ENCODE results near the gene EYS.

The EYS gene

GRCh38 chr6:65064844-65065243, 642.2 kb downstream of the EYS start:
- CTCF ChIA-PET = no interaction called here
- no peak overlapping the region for H3K4me3 ChIP-seq (ENCODE audit: control insufficient read depth in 1 of 7, extremely low read depth in 1 of 7, insufficient read depth in 4 of 7, low read depth in 2 of 7, low read length in 6 of 7)
- DNase-seq = no peak
- POLR2A ChIA-PET = no interaction called here
- H3K4me1 ChIP-seq (ENCODE audit: control extremely low read depth in 1 of 4, control insufficient read depth in 4 of 4, insufficient read depth in 4 of 4, low read length in 3 of 4) = no peaks in the 10 kb centered on the region
- no peaks in the 10 kb centered on the region for H3K36me3 ChIP-seq (ENCODE audit: control insufficient read depth in 4 of 4, insufficient read depth in 4 of 4, low read length in 3 of 4)
- no peaks in the 10 kb centered on the region for H3K27me3 ChIP-seq (replicated peaks in 2 of 5; ENCODE audit: control insufficient read depth in 4 of 5, insufficient read depth in 5 of 5, low read length in 4 of 5)
- no CpG with 5 or more reads among the region's 1 CpG for WGBS (ENCODE audit: insufficient coverage)
- no peaks in the 10 kb centered on the region for H3K9me3 ChIP-seq (ENCODE audit: control extremely low read depth in 1 of 5, control insufficient read depth in 4 of 5, insufficient read depth in 2 of 5, low read depth in 1 of 5, low read length in 4 of 5)
- H3K27ac ChIP-seq (ENCODE audit: insufficient read depth in 1 of 2, low read depth in 1 of 2, low read length in 2 of 2, poor library complexity in 1 of 2, severe bottlenecking in 2 of 2) = no peak overlapping the region

GRCh38 chr6:65059568-65059967, 647.5 kb downstream of the EYS start:
- Histone ChIP-seq H3K4me3 (ENCODE audit: control insufficient read depth in 1 of 7, extremely low read depth in 1 of 7, insufficient read depth in 4 of 7, low read depth in 2 of 7, low read length in 6 of 7) (no peak overlapping the region), H3K4me1 (ENCODE audit: control extremely low read depth in 1 of 4, control insufficient read depth in 4 of 4, insufficient read depth in 4 of 4, low read length in 3 of 4) (no peaks in the 10 kb centered on the region), H3K27me3 (replicated peaks in 2 of 5; ENCODE audit: control insufficient read depth in 4 of 5, insufficient read depth in 5 of 5, low read length in 4 of 5) (no peaks in the 10 kb centered on the region), H3K9me3 (ENCODE audit: control extremely low read depth in 1 of 5, control insufficient read depth in 4 of 5, insufficient read depth in 2 of 5, low read depth in 1 of 5, low read length in 4 of 5) (peaks cover 0 to 1% (median 0%) of the 10 kb centered on the region in 5 experiments), H3K27ac (ENCODE audit: insufficient read depth in 1 of 2, low read depth in 1 of 2, low read length in 2 of 2, poor library complexity in 1 of 2, severe bottlenecking in 2 of 2) (no peak overlapping the region), H3K36me3 (ENCODE audit: control insufficient read depth in 4 of 4, insufficient read depth in 4 of 4, low read length in 3 of 4) (no peaks in the 10 kb centered on the region)
- no peak for DNase-seq
- CTCF ChIA-PET = no interaction called here
- POLR2A ChIA-PET = no interaction called here

GRCh38 chr6:65055545-65055944, 651.5 kb downstream of the EYS start:
- Histone ChIP-seq H3K27ac (ENCODE audit: insufficient read depth in 1 of 2, low read depth in 1 of 2, low read length in 2 of 2, poor library complexity in 1 of 2, severe bottlenecking in 2 of 2) (no peak overlapping the region), H3K36me3 (ENCODE audit: control insufficient read depth in 4 of 4, insufficient read depth in 4 of 4, low read length in 3 of 4) (no peaks in the 10 kb centered on the region), H3K4me1 (ENCODE audit: control extremely low read depth in 1 of 4, control insufficient read depth in 4 of 4, insufficient read depth in 4 of 4, low read length in 3 of 4) (no peaks in the 10 kb centered on the region), H3K9me3 (ENCODE audit: control extremely low read depth in 1 of 5, control insufficient read depth in 4 of 5, insufficient read depth in 2 of 5, low read depth in 1 of 5, low read length in 4 of 5) (peaks cover 0 to 1% (median 0%) of the 10 kb centered on the region in 5 experiments), H3K4me3 (ENCODE audit: control insufficient read depth in 1 of 7, extremely low read depth in 1 of 7, insufficient read depth in 4 of 7, low read depth in 2 of 7, low read length in 6 of 7) (no peak overlapping the region), H3K27me3 (replicated peaks in 2 of 5; ENCODE audit: control insufficient read depth in 4 of 5, insufficient read depth in 5 of 5, low read length in 4 of 5) (no peaks in the 10 kb centered on the region)
- no peak for DNase-seq
- ChIA-PET POLR2A (no interaction called here), CTCF (interaction anchor here (0.7 to 1.3 kb wide), 2 partner anchors 28 to 293 kb away, joined by 3 read pairs; no protein-coding TSS in a partner anchor)
- 80% methylated on average over 1 of the region's 1 CpG for WGBS (ENCODE audit: insufficient coverage)

DNA sequence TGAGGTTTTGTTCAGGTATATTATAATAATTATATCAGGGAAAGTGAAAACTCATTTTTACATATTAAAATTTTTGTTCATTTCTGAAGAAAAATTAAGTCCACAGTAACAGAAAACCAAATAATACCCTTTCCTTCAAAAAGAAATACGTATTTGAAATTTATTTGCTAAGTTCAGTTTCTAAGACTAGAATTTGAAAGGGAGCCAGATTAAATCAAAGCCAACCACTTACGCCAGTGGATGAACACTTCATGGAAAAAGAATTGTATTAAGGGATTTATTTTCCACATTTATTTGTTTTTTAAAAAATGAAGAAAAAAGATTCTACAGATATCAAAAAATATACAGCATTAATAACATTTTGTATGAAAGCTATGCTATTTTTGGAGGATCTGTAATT, 654.4 kb downstream of the EYS start:
- Histone ChIP-seq H3K4me1 (ENCODE audit: control extremely low read depth in 1 of 4, control insufficient read depth in 4 of 4, insufficient read depth in 4 of 4, low read length in 3 of 4) (no peaks in the 10 kb centered on the region), H3K36me3 (ENCODE audit: control insufficient read depth in 4 of 4, insufficient read depth in 4 of 4, low read length in 3 of 4) (no peaks in the 10 kb centered on the region), H3K27me3 (replicated peaks in 2 of 5; ENCODE audit: control insufficient read depth in 4 of 5, insufficient read depth in 5 of 5, low read length in 4 of 5) (no peaks in the 10 kb centered on the region), H3K4me3 (ENCODE audit: control insufficient read depth in 1 of 7, extremely low read depth in 1 of 7, insufficient read depth in 4 of 7, low read depth in 2 of 7, low read length in 6 of 7) (no peak overlapping the region), H3K9me3 (ENCODE audit: control extremely low read depth in 1 of 5, control insufficient read depth in 4 of 5, insufficient read depth in 2 of 5, low read depth in 1 of 5, low read length in 4 of 5) (no peaks in the 10 kb centered on the region), H3K27ac (ENCODE audit: insufficient read depth in 1 of 2, low read depth in 1 of 2, low read length in 2 of 2, poor library complexity in 1 of 2, severe bottlenecking in 2 of 2) (no peak overlapping the region)
- no peak for DNase-seq
- ChIA-PET POLR2A (no interaction called here), CTCF (no interaction called here)
- WGBS (ENCODE audit: insufficient coverage) = no CpG with 5 or more reads among the region's 2 CpGs

DNA sequence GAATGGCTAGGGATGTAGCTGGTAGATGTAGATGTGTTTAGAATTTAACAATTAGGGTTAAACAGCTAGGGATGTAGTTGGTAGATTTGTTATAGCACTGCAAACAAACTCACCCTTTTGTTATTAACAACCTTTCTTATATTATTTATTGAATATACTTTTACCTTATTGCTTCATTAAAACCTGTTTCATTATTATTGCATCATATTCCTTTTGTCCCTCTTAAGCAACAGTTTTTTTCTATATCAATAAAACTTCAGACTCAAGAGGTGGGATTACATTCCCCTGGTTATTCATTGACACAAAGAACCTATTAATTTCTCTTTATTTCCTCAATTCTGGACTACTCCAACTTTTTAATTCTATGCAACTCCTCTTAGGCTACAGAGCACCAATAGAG, 661.2 kb downstream of the EYS start:
- Histone ChIP-seq H3K27me3 (replicated peaks in 2 of 5; ENCODE audit: control insufficient read depth in 4 of 5, insufficient read depth in 5 of 5, low read length in 4 of 5) (no peaks in the 10 kb centered on the region), H3K36me3 (ENCODE audit: control insufficient read depth in 4 of 4, insufficient read depth in 4 of 4, low read length in 3 of 4) (no peaks in the 10 kb centered on the region), H3K9me3 (ENCODE audit: control extremely low read depth in 1 of 5, control insufficient read depth in 4 of 5, insufficient read depth in 2 of 5, low read depth in 1 of 5, low read length in 4 of 5) (no peaks in the 10 kb centered on the region), H3K4me1 (ENCODE audit: control extremely low read depth in 1 of 4, control insufficient read depth in 4 of 4, insufficient read depth in 4 of 4, low read length in 3 of 4) (no peaks in the 10 kb centered on the region), H3K27ac (ENCODE audit: insufficient read depth in 1 of 2, low read depth in 1 of 2, low read length in 2 of 2, poor library complexity in 1 of 2, severe bottlenecking in 2 of 2) (no peak overlapping the region), H3K4me3 (ENCODE audit: control insufficient read depth in 1 of 7, extremely low read depth in 1 of 7, insufficient read depth in 4 of 7, low read depth in 2 of 7, low read length in 6 of 7) (no peak overlapping the region)
- CTCF ChIA-PET = no interaction called here
- no peak for DNase-seq
- POLR2A ChIA-PET = no interaction called here

GRCh38 chr6:65014006-65014405, 693.0 kb downstream of the EYS start:
- ChIA-PET POLR2A (no interaction called here), CTCF (no interaction called here)
- H3K4me1 ChIP-seq (ENCODE audit: control extremely low read depth in 1 of 4, control insufficient read depth in 4 of 4, insufficient read depth in 4 of 4, low read length in 3 of 4) = no peaks in the 10 kb centered on the region
- H3K9me3 ChIP-seq (ENCODE audit: control extremely low read depth in 1 of 5, control insufficient read depth in 4 of 5, insufficient read depth in 2 of 5, low read depth in 1 of 5, low read length in 4 of 5) = no peaks in the 10 kb centered on the region
- WGBS (ENCODE audit: insufficient coverage) = 100% methylated on average over 1 of the region's 1 CpG
- H3K27me3 ChIP-seq (replicated peaks in 2 of 5; ENCODE audit: control insufficient read depth in 4 of 5, insufficient read depth in 5 of 5, low read length in 4 of 5) = no peaks in the 10 kb centered on the region
- no peaks in the 10 kb centered on the region for H3K36me3 ChIP-seq (ENCODE audit: control insufficient read depth in 4 of 4, insufficient read depth in 4 of 4, low read length in 3 of 4)
- no peak for DNase-seq
- H3K27ac ChIP-seq (ENCODE audit: insufficient read depth in 1 of 2, low read depth in 1 of 2, low read length in 2 of 2, poor library complexity in 1 of 2, severe bottlenecking in 2 of 2) = no peak overlapping the region
- H3K4me3 ChIP-seq (ENCODE audit: control insufficient read depth in 1 of 7, extremely low read depth in 1 of 7, insufficient read depth in 4 of 7, low read depth in 2 of 7, low read length in 6 of 7) = no peak overlapping the region

DNA sequence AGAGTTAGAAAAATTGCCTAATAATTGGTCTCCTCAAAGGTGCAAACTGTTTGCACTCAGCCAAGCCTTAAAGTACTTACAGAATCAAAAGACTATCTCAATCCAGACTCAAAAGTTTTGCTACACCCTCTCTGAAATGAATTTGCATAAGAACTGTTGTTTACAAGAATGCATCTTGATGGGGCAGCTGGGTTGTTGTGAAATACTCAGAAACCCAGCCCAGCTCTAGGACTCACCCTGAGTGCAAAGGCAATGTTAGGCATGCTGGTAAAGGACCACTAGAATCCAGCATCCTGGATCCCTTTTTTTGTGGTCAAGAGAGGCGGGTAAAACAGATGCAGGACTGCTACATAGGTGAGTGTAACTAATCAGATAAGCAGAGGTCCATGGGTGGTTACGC, 700.2 kb downstream of the EYS start:
- POLR2A ChIA-PET = no interaction called here
- H3K27me3 ChIP-seq (replicated peaks in 2 of 5; ENCODE audit: control insufficient read depth in 4 of 5, insufficient read depth in 5 of 5, low read length in 4 of 5) = no peaks in the 10 kb centered on the region
- H3K4me1 ChIP-seq (ENCODE audit: control extremely low read depth in 1 of 4, control insufficient read depth in 4 of 4, insufficient read depth in 4 of 4, low read length in 3 of 4) = no peaks in the 10 kb centered on the region
- H3K4me3 ChIP-seq (ENCODE audit: control insufficient read depth in 1 of 7, extremely low read depth in 1 of 7, insufficient read depth in 4 of 7, low read depth in 2 of 7, low read length in 6 of 7) = no peak overlapping the region
- DNase-seq = no peak
- CTCF ChIA-PET = no interaction called here
- H3K27ac ChIP-seq (ENCODE audit: insufficient read depth in 1 of 2, low read depth in 1 of 2, low read length in 2 of 2, poor library complexity in 1 of 2, severe bottlenecking in 2 of 2) = no peak overlapping the region
- no peaks in the 10 kb centered on the region for H3K36me3 ChIP-seq (ENCODE audit: control insufficient read depth in 4 of 4, insufficient read depth in 4 of 4, low read length in 3 of 4)
- WGBS (ENCODE audit: insufficient coverage) = 100% methylated on average over 2 of the region's 2 CpGs
- H3K9me3 ChIP-seq (ENCODE audit: control extremely low read depth in 1 of 5, control insufficient read depth in 4 of 5, insufficient read depth in 2 of 5, low read depth in 1 of 5, low read length in 4 of 5) = peaks cover 0 to 3% (median 0%) of the 10 kb centered on the region in 5 experiments

GRCh38 chr6:65004283-65004682, 702.7 kb downstream of the EYS start:
- H3K36me3 ChIP-seq (ENCODE audit: control insufficient read depth in 4 of 4, insufficient read depth in 4 of 4, low read length in 3 of 4) = no peaks in the 10 kb centered on the region
- WGBS (ENCODE audit: insufficient coverage) = 100% methylated on average over 2 of the region's 4 CpGs
- no peak overlapping the region for H3K4me3 ChIP-seq (ENCODE audit: control insufficient read depth in 1 of 7, extremely low read depth in 1 of 7, insufficient read depth in 4 of 7, low read depth in 2 of 7, low read length in 6 of 7)
- ChIA-PET CTCF (no interaction called here), POLR2A (no interaction called here)
- no peaks in the 10 kb centered on the region for H3K4me1 ChIP-seq (ENCODE audit: control extremely low read depth in 1 of 4, control insufficient read depth in 4 of 4, insufficient read depth in 4 of 4, low read length in 3 of 4)
- H3K27me3 ChIP-seq (replicated peaks in 2 of 5; ENCODE audit: control insufficient read depth in 4 of 5, insufficient read depth in 5 of 5, low read length in 4 of 5) = no peaks in the 10 kb centered on the region
- no peak overlapping the region for H3K27ac ChIP-seq (ENCODE audit: insufficient read depth in 1 of 2, low read depth in 1 of 2, low read length in 2 of 2, poor library complexity in 1 of 2, severe bottlenecking in 2 of 2)
- peaks cover 0 to 3% (median 0%) of the 10 kb centered on the region in 5 experiments for H3K9me3 ChIP-seq (ENCODE audit: control extremely low read depth in 1 of 5, control insufficient read depth in 4 of 5, insufficient read depth in 2 of 5, low read depth in 1 of 5, low read length in 4 of 5)
- DNase-seq = no peak
